HG03354 (cell line): ENCODE data around the gene MTRF1.
"Not testable (repeated sequence)": the region's sequence is repeated elsewhere in the genome, so short reads cannot be mapped to it uniquely, and the experiment has no call there.

Experiments used
- ATAC-seq: cut with Tn5 transposase; IDR thresholded peaks from one replicate; pipeline ENCODE4 v1.9.1; 2021; ENCODE audit warnings: mild to moderate bottlenecking; ENCODE audit not compliant: unreplicated experiment, poor library complexity, severe bottlenecking

The MTRF1 gene

DNA sequence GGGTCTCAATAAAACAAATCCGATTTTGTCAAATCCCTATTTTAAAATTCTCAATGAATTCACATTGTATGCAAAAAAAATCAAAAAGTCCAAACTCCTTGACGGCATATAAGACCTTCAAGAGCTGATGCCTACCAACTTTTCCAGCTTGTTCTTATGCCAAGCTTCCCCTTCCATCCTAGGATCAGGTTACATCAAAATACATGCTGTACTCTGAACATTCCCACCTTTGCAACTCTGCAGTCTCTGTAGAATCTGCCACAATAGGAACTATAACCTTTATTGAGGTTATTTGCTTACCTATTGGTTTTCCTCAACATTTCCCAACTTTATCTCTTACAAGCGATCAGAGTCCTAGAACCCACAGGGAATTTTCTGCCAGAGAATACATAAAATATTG is 76.9 kb downstream of the MTRF1 start:
- ATAC-seq: no peak

- no peak for ATAC-seq
Measured at GRCh38 chr13:41182231-41182630, 81.1 kb downstream of the MTRF1 start.

DNA sequence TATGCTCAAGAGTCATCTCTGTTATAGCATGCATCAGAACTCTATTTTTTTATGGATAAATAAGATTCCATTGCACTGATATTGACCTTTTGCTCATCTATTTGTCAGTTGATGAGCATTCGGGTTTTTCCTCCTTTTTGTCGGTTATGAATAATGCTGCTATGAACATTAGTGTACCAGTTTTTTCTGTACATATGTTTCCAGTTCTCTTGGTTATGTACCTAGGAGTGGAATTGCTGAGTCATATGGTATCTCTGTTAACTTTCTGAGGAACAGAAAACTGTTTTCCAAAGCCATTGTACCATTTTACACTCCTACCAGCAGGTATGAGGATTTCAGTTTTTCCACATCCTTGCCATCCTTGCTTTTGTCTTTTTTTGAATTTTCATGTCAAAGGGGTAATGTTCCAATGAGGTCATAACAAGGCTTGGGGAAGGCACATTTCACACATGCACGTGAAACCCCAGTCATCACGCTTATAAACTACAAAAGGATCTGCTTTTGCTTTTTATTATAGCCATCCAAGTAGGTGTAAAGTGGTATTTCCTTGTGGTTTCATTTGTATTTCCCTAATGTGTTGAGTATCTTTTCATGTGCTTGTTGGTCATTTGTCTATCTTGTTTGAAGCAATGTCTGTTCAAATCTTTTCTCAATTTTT is 83.7 kb downstream of the MTRF1 start:
- no peak for ATAC-seq

DNA sequence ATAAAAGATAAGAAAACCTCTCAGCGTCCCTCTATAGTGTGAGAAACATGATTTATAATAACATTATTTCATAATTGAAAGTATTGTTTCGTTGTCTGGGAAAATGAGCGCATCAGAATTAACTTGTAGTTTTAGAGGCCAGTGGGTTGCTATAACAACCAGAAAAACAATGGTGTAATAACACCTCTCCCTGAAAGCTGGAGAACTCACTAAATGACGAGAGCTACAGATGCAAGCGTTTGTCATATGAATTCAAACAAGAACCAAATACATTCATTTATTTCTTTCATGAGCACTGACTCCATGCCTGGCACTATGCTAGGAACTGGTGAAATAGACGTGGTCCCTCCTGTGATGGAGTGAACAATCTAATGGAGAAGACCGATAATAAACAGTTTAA is 85.3 kb downstream of the MTRF1 start:
- ATAC-seq: no peak

DNA sequence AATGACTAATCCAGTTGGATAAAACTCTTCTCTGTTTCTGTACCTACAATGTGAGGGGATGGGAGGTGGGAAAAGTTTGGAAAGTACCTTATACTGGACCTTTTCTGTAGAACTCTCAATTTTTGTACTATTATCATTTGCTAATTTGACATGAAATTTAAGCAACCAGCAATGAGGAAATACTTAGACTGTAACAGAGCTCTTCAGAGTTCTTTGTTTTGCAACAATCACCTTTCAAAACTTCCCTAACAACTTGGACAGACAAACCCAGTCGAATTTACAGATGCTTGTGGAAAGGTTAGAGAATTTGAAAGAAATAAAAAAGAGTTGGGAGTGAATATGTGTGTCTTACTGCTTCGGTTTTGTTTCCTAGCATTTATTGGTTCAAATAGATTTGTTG is 85.8 kb downstream of the MTRF1 start:
- ATAC-seq: no peak

GRCh38 chr13:41175576-41175975 is 87.8 kb downstream of the MTRF1 start:
- ATAC-seq: not testable (repeated sequence)
